Gastroesophageal sphincter (tissue), 4 donors: ENCODE data around the gene LAMA5. TPM values are rescaled to one million over a fixed set of nuclear protein-coding genes. Genes with fewer than 3 reads are reported as not detected.

Experiments
- ATAC-seq: fragments of 150-250 bp; one replicate; pipeline ENCODE4 v1.9.1; 2016; ENCODE audit warnings: mild to moderate bottlenecking, moderate library complexity
- H3K27ac ChIP-seq, 4 donors: fragments of 200-600 bp; sonication (generic) in 3 of 4; 1 replicate in 3 of 4; 2 replicates in 1 of 4; pipeline ENCODE4 v1.5.1; 2016 to 2019
- H3K27me3 ChIP-seq: fragments of 200-600 bp; sonication (generic); one replicate; pipeline ENCODE4 v1.5.1; 2019
- H3K36me3 ChIP-seq, 2 donors: fragments of 200-600 bp; sonication (generic); one replicate each; pipeline ENCODE4 v1.5.1; 2019; ENCODE audit warnings: control low read depth in 1 of 2
- H3K4me1 ChIP-seq, 3 donors: fragments of 200-600 bp; sonication (generic); 1 replicate in 2 of 3; 2 replicates in 1 of 3; pipeline ENCODE4 v1.5.1; 2016 to 2019; ENCODE audit warnings: control low read depth in 2 of 3
- H3K4me3 ChIP-seq, 2 donors: fragments of 200-600 bp; sonication (generic); one replicate each; pipeline ENCODE4 v1.5.1; 2019; ENCODE audit warnings: mild to moderate bottlenecking in 1 of 2, moderate library complexity in 1 of 2
- H3K9me3 ChIP-seq, 3 donors: fragments of 200-600 bp; sonication (generic); one replicate each; pipeline ENCODE4 v1.5.1; 2017 to 2019; ENCODE audit warnings: control low read depth in 2 of 3
- EP300 ChIP-seq: sonication (generic); formaldehyde crosslinking; IDR thresholded peaks from one replicate; pipeline ENCODE4 v1.6.1; 2017; ENCODE audit warnings: antibody characterized with exemption, mild to moderate bottlenecking
- POLR2A ChIP-seq, 2 donors: fragments of 450-650 bp; IDR thresholded peaks; one replicate each; pipeline ENCODE4 v1.6.1; 2017; ENCODE audit warnings: antibody characterized with exemption in 2 of 2, mild to moderate bottlenecking in 2 of 2, moderate library complexity in 1 of 2
- POLR2AphosphoS5 ChIP-seq: sonication (generic); formaldehyde crosslinking; IDR thresholded peaks from one replicate; pipeline ENCODE4 v1.6.1; 2017; ENCODE audit warnings: antibody characterized with exemption
- WGBS, 2 donors: methylation state at CpG; one replicate each; pipeline ENCODE4 v1.1.5; 2018; ENCODE audit warnings: low coverage in 1 of 2; 5-methylcytosine and 5-hydroxymethylcytosine counted together
- total RNA-seq, 4 donors: library from RNA; depleted of rRNA; stranded (reverse); fragments of >200 nt; gene quantifications; one replicate each; pipeline ENCODE4 v1.1.0, GENCODE V29; 2016
- TF ChIP-seq, protein P1 (sequence below), 4 experiments: fragments of 200-600 bp in 2 of 4; fragments of 450-650 bp in 2 of 4; sonication (generic) in 1 of 4; IDR thresholded peaks; one replicate each; pipeline ENCODE4 v1.5.1; 2017 to 2019; ENCODE audit warnings: antibody characterized with exemption in 4 of 4, mild to moderate bottlenecking in 2 of 4, moderate library complexity in 2 of 4

The LAMA5 gene
- total RNA-seq, 4 donors from 2014 or later, result 58.6 to 259 (median 172) TPM

DNA sequence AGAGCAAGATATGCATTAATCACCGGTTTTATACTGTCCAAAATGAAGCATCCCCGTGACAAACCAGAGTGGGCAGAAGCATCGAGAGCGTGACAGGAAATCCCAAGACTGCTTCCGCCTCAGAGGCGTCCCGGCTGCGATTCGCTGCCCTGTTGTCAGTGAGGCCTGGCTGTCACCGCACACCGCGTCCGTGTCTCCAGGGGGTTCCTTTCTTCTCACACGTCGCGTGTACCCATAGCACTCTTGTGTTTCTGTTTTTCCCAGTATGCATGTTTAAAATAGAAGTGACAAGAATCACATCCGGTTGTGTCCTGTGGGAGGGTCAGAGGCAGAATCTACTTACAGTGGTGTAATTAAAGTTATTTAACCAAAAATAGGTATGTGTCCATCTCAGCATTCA lies 72.6 kb downstream of the LAMA5 start:
- Histone ChIP-seq H3K27ac (no peak overlapping the region), H3K36me3 (peaks cover 0 to 94% of the 10 kb centered on the region in 2 donors), H3K4me1 (no peaks in the 10 kb centered on the region), H3K4me3 (no peak overlapping the region), H3K9me3 (no peaks in the 10 kb centered on the region), H3K27me3 (no peaks in the 10 kb centered on the region)
- TF ChIP-seq, protein P1, sequence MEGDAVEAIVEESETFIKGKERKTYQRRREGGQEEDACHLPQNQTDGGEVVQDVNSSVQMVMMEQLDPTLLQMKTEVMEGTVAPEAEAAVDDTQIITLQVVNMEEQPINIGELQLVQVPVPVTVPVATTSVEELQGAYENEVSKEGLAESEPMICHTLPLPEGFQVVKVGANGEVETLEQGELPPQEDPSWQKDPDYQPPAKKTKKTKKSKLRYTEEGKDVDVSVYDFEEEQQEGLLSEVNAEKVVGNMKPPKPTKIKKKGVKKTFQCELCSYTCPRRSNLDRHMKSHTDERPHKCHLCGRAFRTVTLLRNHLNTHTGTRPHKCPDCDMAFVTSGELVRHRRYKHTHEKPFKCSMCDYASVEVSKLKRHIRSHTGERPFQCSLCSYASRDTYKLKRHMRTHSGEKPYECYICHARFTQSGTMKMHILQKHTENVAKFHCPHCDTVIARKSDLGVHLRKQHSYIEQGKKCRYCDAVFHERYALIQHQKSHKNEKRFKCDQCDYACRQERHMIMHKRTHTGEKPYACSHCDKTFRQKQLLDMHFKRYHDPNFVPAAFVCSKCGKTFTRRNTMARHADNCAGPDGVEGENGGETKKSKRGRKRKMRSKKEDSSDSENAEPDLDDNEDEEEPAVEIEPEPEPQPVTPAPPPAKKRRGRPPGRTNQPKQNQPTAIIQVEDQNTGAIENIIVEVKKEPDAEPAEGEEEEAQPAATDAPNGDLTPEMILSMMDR (IDR thresholded peaks at IDR 0.05), result no peak
- TF ChIP-seq POLR2A (IDR thresholded peaks at IDR 0.05) (no peak), EP300 (no peak), POLR2AphosphoS5 (no peak)
- no peak for ATAC-seq
- 80 to 90% methylated on average over 16 to 17 of the region's 17 CpGs for WGBS, 2 donors

DNA sequence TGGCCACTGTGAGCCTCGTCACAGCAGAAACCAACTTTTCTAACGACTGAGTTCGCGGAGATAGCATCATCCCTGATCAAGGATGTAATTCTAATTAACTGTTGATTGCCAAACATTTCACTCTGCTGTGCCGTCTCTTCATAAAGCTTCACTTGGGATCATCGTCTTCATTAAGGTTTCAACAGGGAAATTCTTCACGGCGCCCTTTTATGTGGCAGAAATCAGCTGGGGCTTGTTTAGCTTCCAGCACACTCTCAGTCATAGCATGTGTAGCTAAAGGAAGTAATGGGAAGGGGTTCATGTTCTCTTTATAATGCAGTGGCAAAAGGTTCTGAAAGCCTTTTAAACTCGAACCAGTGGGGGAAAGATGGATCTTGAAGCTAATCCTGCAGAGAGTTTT lies 73.2 kb downstream of the LAMA5 start:
- Histone ChIP-seq H3K9me3 (no peaks in the 10 kb centered on the region), H3K4me3 (no peak overlapping the region), H3K27me3 (no peaks in the 10 kb centered on the region), H3K4me1 (no peaks in the 10 kb centered on the region), H3K27ac (no peak overlapping the region), H3K36me3 (peaks cover 0 to 99% of the 10 kb centered on the region in 2 donors)
- WGBS, 2 donors, result 73 to 100% methylated on average over 2 to 8 of the region's 9 CpGs
- no peak for ATAC-seq
- no peak for TF ChIP-seq EP300
- no peak for TF ChIP-seq POLR2A (IDR thresholded peaks at IDR 0.05)
- TF ChIP-seq, protein P1 (IDR thresholded peaks at IDR 0.05), result no peak
- no peak for TF ChIP-seq POLR2AphosphoS5

DNA sequence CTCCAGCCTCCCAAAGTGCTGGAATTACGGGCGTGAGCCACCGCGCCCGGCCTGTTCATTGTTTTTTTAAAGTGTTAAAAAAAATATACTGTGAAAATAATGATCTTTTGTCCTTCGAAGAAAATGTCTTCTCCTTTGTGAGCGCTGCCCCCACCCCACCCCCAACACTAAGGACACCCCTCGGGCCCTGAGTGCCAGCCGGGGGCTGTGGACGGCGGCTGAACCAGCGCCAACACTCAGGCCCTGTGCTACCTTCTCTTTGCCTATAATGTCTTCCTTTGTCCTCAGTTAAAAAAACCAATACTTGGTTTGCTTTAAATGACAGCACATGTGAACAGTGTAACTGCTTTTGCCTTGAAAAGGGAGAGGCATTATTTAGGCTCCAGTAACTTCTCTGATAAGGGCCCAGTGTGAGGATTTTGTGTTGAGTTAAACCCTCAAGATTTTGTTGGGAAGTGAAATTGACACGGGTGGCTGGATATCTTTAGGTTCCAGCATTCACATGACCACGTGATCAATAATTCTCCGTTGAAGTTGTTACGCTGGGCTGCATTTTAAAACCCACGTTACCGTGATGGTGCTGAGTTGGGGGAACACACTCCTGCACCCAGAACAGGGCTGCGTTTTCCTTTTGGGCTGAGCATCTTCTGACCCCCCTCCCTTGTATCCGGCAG lies 73.9 kb downstream of the LAMA5 start:
- TF ChIP-seq, protein P1 (IDR thresholded peaks at IDR 0.05), result no peak
- no peak for TF ChIP-seq POLR2A (IDR thresholded peaks at IDR 0.05)
- TF ChIP-seq POLR2AphosphoS5, result no peak
- TF ChIP-seq EP300, result no peak
- no peak for ATAC-seq
- H3K4me3 ChIP-seq, result no peak overlapping the region
- H3K27me3 ChIP-seq, result no peaks in the 10 kb centered on the region
- H3K9me3 ChIP-seq, result no peaks in the 10 kb centered on the region
- no peaks in the 10 kb centered on the region for H3K4me1 ChIP-seq
- WGBS, 2 donors, result 71 to 93% methylated on average over 9 to 13 of the region's 20 CpGs
- H3K36me3 ChIP-seq, result peaks cover 0 to 99% of the 10 kb centered on the region in 2 donors
- H3K27ac ChIP-seq, result no peak overlapping the region

DNA sequence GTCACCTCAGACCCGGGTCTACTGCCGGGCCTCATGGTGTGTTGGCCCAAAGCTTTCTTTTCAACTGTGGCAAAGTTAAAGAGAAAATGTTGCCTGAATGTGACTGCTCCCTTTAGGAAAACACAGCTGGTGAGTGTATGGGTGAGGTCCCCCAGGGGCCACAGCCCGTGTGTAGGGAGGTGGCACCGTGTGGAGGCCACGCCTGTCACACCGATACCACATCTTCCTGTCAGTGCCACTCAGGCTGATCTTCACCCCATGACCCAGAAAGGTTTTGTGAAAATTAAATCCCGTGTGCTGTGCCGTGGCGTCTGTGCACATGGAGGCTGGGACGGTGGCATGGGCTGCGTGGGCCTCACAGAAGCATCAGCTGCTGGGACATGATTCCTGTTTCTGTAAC lies 75.0 kb downstream of the LAMA5 start:
- ATAC-seq, result no peak
- H3K4me1 ChIP-seq, result no peaks in the 10 kb centered on the region
- TF ChIP-seq, protein P1 (IDR thresholded peaks at IDR 0.05), result no peak
- TF ChIP-seq EP300 (no peak), POLR2AphosphoS5 (no peak), POLR2A (IDR thresholded peaks at IDR 0.05) (no peak)
- 88 to 90% methylated on average over 2 to 9 of the region's 11 CpGs for WGBS, 2 donors
- no peaks in the 10 kb centered on the region for H3K9me3 ChIP-seq
- H3K4me3 ChIP-seq, result no peak overlapping the region
- H3K27ac ChIP-seq, result no peak overlapping the region
- peaks cover 0 to 98% of the 10 kb centered on the region in 2 donors for H3K36me3 ChIP-seq
- no peaks in the 10 kb centered on the region for H3K27me3 ChIP-seq
